HG03066 (cell line): ENCODE data around the gene LINC00237.

ENCODE experiments used
- ATAC-seq: cut with Tn5 transposase; IDR thresholded peaks from one replicate; pipeline ENCODE4 v1.9.1; 2021; ENCODE audit warnings: low read depth; ENCODE audit not compliant: unreplicated experiment

Gene LINC00237

GRCh38 chr20:21052686-21053001, 53.5 kb downstream of the LINC00237 start:
- ATAC-seq = no peak

- ATAC-seq = no peak
Observed at GRCh38 chr20:21052241-21052640, 53.9 kb downstream of the LINC00237 start.

- no peak for ATAC-seq
Observed at GRCh38 chr20:21050710-21051109, 55.4 kb downstream of the LINC00237 start.

- no peak for ATAC-seq
Observed at GRCh38 chr20:21049305-21049828, 56.8 kb downstream of the LINC00237 start.

GRCh38 chr20:21048841-21049273, 57.3 kb downstream of the LINC00237 start:
- ATAC-seq = no peak

GRCh38 chr20:21047981-21048380, 58.2 kb downstream of the LINC00237 start:
- no peak for ATAC-seq

GRCh38 chr20:21046413-21047070, 59.6 kb downstream of the LINC00237 start:
- ATAC-seq = no peak
